Prostate gland (tissue), 2 donors: ENCODE results near the gene HIVEP2. TPM values are rescaled to one million over a fixed set of nuclear protein-coding genes. Genes with fewer than 3 reads are reported as not detected.

ENCODE experiments used
- DNase-seq: peaks from one replicate; pipeline ENCODE4 v3.0.0-alpha.2; 2019; ENCODE audit warnings: low spot score
- H3K27ac ChIP-seq, 2 donors: fragments of 200-600 bp; sonication (generic); 2 replicates each; pipeline ENCODE4 v1.5.1; 2017 to 2019
- H3K27me3 ChIP-seq: fragments of 200-600 bp; sonication (generic); replicated peaks from 2 replicates; pipeline ENCODE4 v1.5.1; 2019; ENCODE audit not compliant: insufficient read depth
- H3K36me3 ChIP-seq, 2 donors: fragments of 200-600 bp; sonication (generic); 1 replicate in 1 of 2; 2 replicates in 1 of 2; pipeline versions ENCODE4 v1.5.1 to v1.8.1; 2017 to 2019
- H3K4me1 ChIP-seq: fragments of 200-600 bp; sonication (generic); replicated peaks from 2 replicates; pipeline ENCODE4 v1.5.1; 2019
- H3K4me3 ChIP-seq, 2 donors: fragments of 200-600 bp; sonication (generic); 2 replicates each; pipeline ENCODE4 v1.5.1; 2017 to 2019
- H3K9me3 ChIP-seq: fragments of 200-600 bp; sonication (generic); 2 replicates; pipeline ENCODE4 v1.5.1; 2017
- CTCF ChIP-seq, 4 experiments: fragments of 200-600 bp in 2 of 4; fragments of 450-650 bp in 2 of 4; sonication (generic) in 2 of 4; IDR thresholded peaks; 1 replicate in 3 of 4; 2 replicates in 1 of 4; pipeline ENCODE4 v1.5.1; 2016 to 2019; ENCODE audit warnings: antibody characterized with exemption in 4 of 4, mild to moderate bottlenecking in 2 of 4, moderate library complexity in 2 of 4
- POLR2A ChIP-seq: fragments of 450-650 bp; IDR thresholded peaks from one replicate; pipeline ENCODE4 v1.6.1; 2016; ENCODE audit warnings: antibody characterized with exemption, mild to moderate bottlenecking
- POLR2AphosphoS5 ChIP-seq: sonication (generic); formaldehyde crosslinking; IDR thresholded peaks from one replicate; pipeline ENCODE4 v1.6.1; 2017; ENCODE audit warnings: antibody characterized with exemption
- WGBS: methylation state at CpG from one replicate; pipeline ENCODE4 v1.1.5; 2018; 5-methylcytosine and 5-hydroxymethylcytosine counted together
- intact Hi-C: fragments of 100-400 bp; cut with DNase I; formaldehyde crosslinking; loops from one replicate; pipeline ENCODE4 v1.14.2; 2022
- total RNA-seq, 2 donors: library from RNA; depleted of rRNA; stranded (reverse); fragments of >200 nt; gene quantifications; one replicate each; pipeline ENCODE4 v1.1.0, GENCODE V29; 2016

Gene HIVEP2
- total RNA-seq, 2 donors from 2014 or later, result 15.8 to 19.3 TPM

GRCh38 chr6:142726616-142727015, 218.4 kb downstream of the HIVEP2 start:
- no peak for TF ChIP-seq POLR2AphosphoS5
- TF ChIP-seq POLR2A, result no peak
- TF ChIP-seq CTCF (IDR thresholded peaks at IDR 0.05), result no peak
- 90% methylated on average over 6 of the region's 6 CpGs for WGBS
- Histone ChIP-seq H3K36me3 (no peaks in the 10 kb centered on the region), H3K27me3 (no peaks in the 10 kb centered on the region), H3K4me3 (no peak overlapping the region), H3K4me1 (no peaks in the 10 kb centered on the region), H3K9me3 (no peaks in the 10 kb centered on the region), H3K27ac (no peak overlapping the region)
- no peak for DNase-seq
- intact Hi-C loops, result no loop called here

GRCh38 chr6:142725024-142725770, 219.8 kb downstream of the HIVEP2 start:
- H3K4me3 ChIP-seq, result no peak overlapping the region
- 58% methylated on average over 5 of the region's 5 CpGs for WGBS
- TF ChIP-seq POLR2A (no peak), POLR2AphosphoS5 (no peak), CTCF (IDR thresholded peaks at IDR 0.05) (no peak)
- no peak overlapping the region for H3K27ac ChIP-seq
- intact Hi-C loops, result no loop called here
- H3K36me3 ChIP-seq, result no peaks in the 10 kb centered on the region
- no peaks in the 10 kb centered on the region for H3K27me3 ChIP-seq
- no peaks in the 10 kb centered on the region for H3K4me1 ChIP-seq
- H3K9me3 ChIP-seq, result no peaks in the 10 kb centered on the region
- DNase-seq, result no peak

GRCh38 chr6:142722841-142723240, 222.1 kb downstream of the HIVEP2 start:
- H3K27ac ChIP-seq, result no peak overlapping the region
- H3K9me3 ChIP-seq, result no peaks in the 10 kb centered on the region
- no peaks in the 10 kb centered on the region for H3K27me3 ChIP-seq
- intact Hi-C loops, result no loop called here
- H3K36me3 ChIP-seq, result no peaks in the 10 kb centered on the region
- H3K4me3 ChIP-seq, result no peak overlapping the region
- H3K4me1 ChIP-seq, result no peaks in the 10 kb centered on the region
- 90% methylated on average over 3 of the region's 3 CpGs for WGBS
- TF ChIP-seq CTCF (IDR thresholded peaks at IDR 0.05), result no peak
- TF ChIP-seq POLR2A, result no peak
- TF ChIP-seq POLR2AphosphoS5, result no peak
- no peak for DNase-seq

- H3K4me1 ChIP-seq, result no peaks in the 10 kb centered on the region
- DNase-seq, result no peak
- TF ChIP-seq POLR2A, result no peak
- no peak for TF ChIP-seq CTCF (IDR thresholded peaks at IDR 0.05)
- TF ChIP-seq POLR2AphosphoS5, result no peak
- no peaks in the 10 kb centered on the region for H3K36me3 ChIP-seq
- 87% methylated on average over 3 of the region's 3 CpGs for WGBS
- H3K4me3 ChIP-seq, result no peak overlapping the region
- H3K27me3 ChIP-seq, result no peaks in the 10 kb centered on the region
- no peak overlapping the region for H3K27ac ChIP-seq
- H3K9me3 ChIP-seq, result no peaks in the 10 kb centered on the region
- intact Hi-C loops, result no loop called here
These were observed 223.0 kb downstream of the HIVEP2 start for GRCh38 chr6:142722012-142722411.

GRCh38 chr6:142721215-142721920, 223.6 kb downstream of the HIVEP2 start:
- TF ChIP-seq CTCF (IDR thresholded peaks at IDR 0.05), result no peak
- no peak for TF ChIP-seq POLR2AphosphoS5
- TF ChIP-seq POLR2A, result no peak
- H3K4me3 ChIP-seq, result no peak overlapping the region
- H3K36me3 ChIP-seq, result no peaks in the 10 kb centered on the region
- H3K27me3 ChIP-seq, result no peaks in the 10 kb centered on the region
- intact Hi-C loops, result no loop called here
- H3K27ac ChIP-seq, result no peak overlapping the region
- no peaks in the 10 kb centered on the region for H3K9me3 ChIP-seq
- DNase-seq, result no peak
- 87% methylated on average over 5 of the region's 5 CpGs for WGBS
- H3K4me1 ChIP-seq, result no peaks in the 10 kb centered on the region
